Activated naive CD8-positive, alpha-beta T cell treated with anti-CD3 and anti-CD28 coated beads, Interleukin-2, amount 50 U/mL, for 16 hours (primary cell): ENCODE data around the gene VPS4A.

Source experiments
- DNase-seq: peaks from one replicate; pipeline ENCODE4 v3.0.0-alpha.2; 2020; ENCODE audit warnings: low read depth, low spot score

The VPS4A gene

DNA sequence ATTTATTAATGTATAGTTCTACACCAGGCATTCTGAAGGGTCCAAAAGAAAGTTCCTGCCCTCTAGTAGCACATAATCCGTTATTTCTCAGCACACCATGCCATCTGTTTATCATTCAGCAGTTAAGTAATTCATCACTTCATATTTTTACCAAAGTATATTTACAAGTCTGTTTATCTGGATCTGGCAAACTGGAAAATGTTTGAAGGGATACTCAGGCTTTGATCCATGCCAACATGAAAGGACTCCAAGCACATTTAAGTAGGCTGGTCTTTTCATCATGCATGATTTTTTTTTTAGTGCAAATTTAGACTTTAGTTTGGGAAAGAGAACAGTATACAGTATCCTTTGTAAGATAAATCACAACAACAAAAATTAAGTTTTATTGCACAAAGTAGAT lies 4.1 kb upstream of the VPS4A start:
- DNase-seq, result no peak

DNA sequence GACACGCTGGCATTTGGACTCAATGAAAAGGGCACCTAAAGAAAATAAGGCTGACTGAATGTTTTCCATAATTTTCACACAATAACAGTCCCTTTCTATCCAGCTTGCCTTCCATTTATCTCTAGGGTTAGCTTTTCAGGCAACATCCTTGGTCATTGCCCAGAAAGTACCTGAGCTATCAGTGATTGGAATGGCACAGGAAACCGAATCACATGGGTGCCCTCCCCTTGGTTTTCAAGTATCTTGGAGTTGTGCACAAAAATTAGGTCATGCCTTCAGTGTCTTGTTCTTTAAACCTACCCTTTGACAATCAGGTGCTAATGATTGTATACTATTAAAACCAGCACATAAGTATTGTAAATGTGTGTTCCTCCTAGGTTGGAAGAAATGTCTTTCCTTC lies 3.3 kb upstream of the VPS4A start:
- no peak for DNase-seq

DNA sequence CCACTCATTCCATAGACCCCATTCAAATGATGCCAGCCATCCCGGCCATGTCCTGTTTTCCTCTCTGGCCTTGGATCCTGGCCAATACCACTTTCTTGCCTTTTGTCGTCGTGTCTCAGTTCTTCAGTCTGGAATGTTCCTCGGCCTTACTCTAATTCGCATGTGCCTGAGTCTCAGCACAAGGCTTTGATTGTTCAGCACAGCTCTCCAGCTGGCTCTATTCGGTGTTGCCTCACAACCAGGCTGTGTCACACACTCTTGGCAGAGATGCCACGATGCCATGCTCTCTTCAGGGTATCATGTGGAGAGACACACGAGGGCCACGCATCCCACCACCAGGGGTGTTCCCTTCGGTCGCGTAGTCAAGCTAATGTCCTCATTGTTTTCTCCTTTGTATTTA lies 1.8 kb upstream of the VPS4A start:
- no peak for DNase-seq

DNA sequence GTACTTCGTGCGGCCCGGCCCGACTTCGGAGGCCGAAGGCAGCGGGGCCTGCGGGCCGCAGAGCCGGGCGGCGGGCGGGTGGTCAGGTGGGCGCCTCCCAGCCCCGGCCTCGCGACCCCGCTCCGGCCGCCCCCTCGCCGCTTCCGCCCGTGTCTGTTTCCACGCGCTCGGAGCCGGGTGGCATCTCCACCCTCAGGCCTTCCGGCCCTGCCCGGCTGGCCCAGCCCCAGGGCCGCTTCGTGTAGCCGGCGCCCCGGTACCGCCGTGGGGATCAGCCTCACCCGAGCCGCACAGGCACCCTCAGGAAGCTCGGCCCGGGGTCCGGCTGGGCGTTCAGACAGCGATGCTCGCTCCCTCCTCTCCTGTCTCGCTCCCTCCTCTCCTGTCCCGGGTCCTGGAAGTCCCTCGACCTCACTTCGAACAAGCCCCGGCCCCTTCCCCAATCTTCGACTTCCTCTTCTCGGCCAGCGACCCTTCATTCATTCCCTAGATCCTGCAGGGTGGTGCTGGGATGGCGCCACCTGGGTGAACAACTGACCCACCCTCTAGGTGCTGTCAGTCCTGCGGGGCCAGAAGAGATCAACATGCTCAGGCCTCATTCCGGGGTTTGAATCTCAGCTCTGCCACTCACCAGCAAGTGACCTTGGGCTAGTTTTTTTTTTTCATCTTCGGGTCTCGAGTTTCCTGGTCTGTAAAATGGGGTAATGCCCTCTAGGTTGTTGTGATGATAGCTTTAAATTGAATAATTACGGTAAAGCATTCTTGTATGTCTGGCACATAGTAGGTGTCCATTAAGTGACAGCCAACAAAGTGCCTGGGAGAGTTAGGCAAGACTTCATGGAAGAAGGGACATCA lies 610 bp downstream of the VPS4A start:
- DNase-seq, result peak; percentile 11

DNA sequence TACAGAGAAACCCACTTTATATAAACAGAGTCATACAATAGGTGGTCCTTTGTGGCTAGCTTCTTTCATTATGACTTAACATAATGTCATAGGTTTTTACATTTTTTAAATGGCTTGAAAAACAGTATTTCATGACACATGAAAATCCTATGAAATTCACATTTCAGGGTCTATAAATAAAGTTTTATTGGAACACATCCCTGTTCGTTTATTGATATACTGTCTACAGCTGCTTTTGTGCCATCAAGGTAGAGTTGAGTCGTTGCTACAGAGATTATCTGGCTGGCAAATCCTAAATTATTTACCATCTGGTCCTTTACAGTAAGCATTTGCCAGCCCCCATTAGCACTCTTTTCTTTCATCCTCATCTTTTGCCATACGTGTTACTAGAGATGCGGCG lies 2.3 kb downstream of the VPS4A start:
- no peak for DNase-seq

DNA sequence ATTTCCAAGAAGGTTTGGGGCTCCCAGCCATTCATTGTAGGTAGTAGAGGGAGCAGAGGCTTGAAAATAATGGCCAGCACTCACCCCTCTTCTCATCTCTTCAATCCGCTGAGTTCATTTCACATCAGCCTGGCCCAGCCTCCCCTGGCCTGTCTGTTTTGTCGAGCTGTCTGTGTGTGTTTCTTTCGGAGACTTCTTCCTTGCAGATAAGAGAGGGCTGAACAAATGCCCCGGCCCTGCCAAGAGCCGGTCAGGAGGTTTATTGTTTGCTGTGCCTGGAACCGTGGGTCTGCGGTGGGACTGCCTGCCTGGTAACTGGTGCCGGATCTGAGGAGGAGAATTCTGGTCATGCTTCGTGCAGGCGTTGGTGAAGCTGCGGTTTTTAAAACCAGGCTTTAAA lies 3.4 kb downstream of the VPS4A start:
- DNase-seq, result no peak

DNA sequence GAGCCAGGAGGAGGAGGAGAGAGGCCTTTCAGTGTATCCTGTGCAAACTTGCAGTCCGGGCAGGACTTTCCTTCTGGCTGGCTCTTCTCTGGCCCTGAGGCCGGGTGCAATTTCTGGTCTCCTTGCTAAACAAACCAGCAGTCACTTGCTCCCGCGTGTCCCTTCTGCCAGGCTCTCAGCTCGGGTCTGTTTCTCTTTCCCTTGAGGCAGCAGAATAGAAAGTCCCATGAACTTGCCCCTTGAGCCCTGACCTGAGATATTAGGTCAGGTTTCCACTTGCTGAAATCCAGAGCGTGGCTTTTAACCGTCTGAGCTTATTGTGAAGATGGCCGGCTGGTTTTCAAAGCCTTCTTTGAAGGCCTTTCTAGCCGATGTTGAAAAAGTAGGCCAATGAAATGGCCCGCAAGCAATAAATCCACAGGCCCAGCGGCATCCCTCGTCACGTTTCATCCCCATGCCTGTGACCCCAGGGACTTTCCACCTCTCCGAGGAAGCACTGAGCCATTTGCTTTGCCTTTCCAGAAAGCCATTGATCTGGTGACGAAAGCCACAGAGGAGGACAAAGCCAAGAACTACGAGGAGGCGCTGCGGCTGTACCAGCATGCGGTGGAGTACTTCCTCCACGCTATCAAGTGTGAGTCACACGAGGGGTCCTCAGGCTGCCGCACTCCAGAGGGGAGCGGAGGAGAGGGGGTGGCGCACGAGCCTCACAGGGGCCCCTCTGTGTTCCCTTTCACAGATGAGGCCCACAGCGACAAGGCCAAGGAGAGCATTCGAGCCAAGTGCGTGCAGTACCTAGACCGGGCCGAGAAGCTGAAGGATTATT lies 4.5 kb downstream of the VPS4A start:
- no peak for DNase-seq

DNA sequence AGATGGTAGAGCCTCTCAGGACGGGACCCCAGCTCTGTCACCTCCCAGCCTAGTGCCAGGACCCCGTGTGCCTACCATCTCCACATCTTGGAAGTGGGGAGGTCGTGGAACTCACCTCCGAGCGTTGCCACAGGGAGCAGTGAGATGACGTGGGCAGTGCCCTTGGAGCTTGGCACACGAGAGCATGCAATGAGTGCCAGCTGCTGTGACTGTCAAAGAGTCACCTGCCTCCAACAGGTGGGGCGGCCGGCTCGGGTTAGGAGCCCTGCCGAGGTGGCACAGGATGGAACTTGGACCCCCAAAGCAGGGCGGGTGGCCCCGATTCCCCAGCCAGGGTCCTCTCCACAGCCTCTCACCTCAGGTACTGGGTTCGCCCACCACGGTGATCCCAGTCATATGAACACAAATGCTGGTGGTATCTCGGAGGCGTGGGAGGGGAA lies 5.5 kb downstream of the VPS4A start:
- no peak for DNase-seq

DNA sequence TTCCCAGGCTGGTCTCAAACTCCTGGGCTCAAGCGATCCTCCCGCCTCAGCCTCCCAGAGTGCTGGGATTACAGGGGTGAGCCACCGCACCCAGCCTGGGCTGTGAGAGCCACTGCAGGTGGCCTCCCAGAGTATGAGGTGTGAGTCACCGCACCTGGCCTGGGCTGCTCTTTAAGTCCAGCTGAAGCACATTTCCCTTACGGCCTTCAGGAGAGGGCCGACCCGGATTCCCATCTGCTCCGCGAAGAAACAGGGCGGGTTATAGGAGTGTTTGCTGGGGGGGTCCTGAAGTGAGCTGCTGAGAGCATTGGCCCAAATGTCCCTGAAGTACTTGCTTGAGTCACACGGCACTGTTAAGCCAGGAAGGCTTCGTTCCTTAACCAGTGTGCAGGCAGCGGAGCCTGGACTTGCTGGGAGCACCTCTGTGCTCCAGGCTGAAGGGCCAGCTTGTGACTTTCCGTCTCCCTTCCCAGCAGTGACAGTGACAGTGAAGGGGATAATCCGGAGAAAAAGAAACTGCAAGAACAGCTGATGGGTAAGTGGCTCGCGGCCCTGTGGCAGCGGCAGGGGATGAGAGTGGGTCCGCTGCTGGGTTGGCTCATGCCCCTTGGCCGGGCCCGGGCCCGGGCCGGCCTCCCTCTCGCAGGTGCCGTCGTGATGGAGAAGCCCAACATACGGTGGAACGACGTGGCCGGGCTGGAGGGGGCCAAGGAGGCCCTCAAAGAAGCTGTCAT lies 7.2 kb downstream of the VPS4A start:
- DNase-seq, result no peak

DNA sequence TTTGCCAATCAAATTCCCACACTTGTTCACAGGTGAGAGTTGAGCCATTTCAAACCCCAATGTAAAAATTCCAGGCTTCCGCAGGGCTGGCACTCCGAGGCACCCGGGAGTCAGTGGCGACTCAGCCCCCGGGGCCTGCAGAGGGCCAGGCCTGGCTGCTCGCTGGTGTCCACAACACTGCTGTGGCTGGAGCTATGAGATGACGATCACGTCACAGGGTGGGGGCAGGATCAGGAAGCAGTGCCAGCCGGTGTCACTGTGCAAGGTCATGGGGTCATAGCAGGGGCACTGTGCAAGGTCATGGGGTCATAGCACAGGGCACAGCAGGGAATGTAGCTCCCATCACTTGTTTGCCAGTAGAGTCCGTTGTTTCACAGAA lies 7.8 kb downstream of the VPS4A start:
- no peak for DNase-seq

DNA sequence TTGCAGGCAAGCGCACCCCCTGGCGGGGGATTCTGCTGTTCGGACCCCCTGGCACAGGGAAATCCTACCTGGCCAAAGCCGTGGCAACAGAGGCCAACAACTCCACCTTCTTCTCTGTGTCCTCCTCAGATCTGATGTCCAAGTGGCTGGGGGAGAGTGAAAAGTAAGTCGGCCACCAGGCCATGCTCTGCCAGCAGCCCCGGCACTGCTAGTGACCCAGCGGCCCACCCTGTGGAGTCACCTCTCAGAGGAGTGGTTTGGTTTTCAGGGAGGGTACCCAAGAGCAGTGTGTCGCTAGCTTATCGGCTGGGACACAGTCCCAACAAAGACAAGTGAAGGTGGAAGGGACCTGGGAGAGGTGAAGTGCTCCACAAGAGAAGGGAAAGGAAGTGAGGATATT lies 8.2 kb downstream of the VPS4A start:
- DNase-seq, result no peak

DNA sequence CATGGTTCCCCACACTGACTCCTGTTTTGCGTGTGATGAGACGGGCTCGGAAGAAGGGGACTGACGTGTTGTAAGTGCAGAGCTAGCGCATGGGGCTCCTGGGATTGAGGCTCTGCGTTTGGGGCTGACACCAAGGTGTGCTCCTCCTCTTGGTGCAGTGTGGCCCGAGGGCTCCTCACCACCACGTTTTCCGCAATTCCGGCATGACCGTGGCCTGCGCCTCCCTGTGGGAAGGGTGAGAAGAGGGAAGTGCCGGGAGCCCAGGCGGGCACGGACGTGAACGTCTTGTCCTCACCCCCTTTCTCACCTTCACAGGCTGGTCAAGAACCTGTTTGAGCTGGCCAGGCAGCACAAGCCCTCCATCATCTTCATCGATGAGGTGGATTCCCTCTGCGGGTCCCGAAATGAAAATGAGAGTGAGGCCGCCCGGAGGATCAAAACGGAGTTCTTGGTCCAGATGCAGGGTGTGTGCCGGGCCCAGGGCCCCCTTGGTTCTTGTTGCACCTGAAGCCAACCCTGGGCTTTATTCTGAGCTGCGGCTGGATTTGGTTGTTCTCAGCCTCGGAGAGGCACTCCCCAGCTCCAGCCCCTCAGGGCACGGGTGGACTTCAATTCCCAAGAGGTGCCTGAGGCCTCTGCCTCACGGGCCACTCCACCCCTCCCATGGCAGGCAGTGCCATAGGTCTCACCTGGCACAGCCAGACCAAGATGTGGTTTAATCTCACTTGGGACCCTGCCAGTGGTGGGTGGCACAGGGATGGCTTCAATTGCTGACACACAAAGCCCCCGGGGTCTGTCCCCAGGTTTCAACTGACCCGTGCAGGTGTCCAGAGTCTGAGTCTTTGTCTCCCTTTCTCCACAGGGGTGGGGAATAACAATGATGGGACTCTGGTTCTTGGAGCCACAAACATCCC lies 8.9 kb downstream of the VPS4A start:
- no peak for DNase-seq

DNA sequence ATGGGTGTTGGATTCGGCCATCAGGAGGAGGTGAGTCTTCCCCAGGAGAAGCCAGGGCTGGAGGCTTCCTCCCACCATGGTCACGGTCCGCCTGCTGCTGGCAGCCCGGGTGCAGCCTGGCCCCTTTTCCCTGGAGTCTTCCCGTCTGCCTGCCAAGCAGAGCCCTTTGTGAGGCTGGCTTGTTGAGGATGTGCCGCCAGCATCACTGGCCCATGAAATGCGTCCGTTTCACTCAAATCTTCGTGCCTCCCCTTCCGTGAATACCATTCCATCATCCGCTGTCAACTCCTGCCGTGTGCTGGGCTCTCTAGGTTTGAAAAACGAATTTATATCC lies 9.6 kb downstream of the VPS4A start:
- DNase-seq, result no peak

DNA sequence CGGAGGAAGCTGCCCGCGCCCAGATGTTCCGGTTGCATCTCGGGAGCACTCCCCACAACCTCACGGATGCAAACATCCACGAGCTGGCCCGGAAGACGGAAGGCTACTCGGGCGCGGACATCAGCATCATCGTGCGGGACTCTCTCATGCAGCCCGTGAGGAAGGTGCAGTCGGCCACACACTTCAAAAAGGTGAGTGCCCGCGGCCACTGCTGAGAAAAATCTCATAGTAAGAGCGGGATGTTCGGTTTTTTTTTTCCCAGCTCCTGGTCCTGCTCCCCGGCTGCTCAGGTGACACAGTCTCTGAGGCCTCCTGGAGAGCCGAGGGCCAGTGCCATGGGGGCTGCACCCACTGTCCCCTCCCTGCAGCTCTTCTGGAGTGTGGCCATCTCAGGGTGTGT lies 9.9 kb downstream of the VPS4A start:
- DNase-seq, result no peak

DNA sequence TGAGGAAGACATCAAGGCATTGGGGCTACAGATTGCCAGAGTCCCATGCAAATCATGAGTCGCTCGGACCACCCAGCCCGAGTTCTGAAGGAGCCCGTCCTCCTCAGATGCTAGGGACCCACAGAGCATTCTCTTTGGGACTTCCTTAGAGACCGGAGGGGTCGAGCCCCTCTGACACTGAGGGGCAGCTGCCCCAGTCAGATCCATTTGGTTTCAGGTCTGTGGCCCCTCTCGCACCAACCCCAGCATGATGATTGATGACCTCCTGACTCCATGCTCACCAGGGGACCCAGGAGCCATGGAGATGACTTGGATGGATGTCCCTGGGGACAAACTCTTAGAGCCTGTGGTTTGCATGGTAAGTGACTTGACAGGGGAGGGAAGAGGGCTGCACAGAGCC lies 11.2 kb downstream of the VPS4A start:
- DNase-seq, result no peak

DNA sequence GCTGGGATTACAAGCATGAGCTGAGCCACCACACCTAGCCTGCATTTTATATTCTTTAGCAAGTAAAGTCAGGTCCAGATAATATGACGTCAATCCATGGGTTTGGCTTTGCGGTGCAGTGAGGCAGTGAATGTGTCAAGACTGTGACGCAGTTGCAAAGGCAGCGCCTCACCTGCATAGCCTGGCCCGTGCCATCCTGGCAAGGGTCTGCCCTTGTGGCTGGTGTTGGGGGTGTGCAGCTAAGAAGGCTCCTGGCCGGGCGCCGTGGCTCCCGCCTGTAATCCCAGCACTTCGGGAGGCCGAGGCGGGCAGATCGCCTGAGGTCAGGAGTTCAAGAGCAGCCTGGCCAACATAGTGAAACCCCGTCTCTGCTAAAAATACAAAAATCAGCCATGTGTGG lies 12.3 kb downstream of the VPS4A start:
- DNase-seq, result no peak

DNA sequence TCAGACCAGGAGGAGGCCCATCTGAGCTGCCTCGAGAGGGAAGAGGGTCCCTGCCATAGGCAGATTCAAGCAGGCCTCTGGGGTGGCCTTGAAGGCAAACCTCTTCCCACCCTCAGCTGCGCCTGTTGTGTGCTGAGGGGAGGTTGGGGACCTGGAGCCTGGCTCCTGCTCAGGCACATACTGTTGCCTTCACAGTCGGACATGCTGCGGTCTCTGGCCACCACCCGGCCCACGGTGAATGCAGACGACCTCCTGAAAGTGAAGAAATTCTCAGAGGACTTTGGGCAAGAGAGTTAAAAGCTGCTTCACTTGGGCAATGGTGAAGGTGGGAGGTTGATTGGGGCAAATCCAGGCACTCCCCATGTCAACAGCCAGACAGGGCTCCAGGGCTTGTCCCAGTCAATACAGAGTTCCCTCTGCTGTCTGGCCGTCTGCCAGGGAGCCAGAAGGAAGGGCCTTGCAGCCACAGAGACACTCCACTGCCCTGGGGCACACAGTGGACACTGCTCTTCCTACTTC lies 12.9 kb downstream of the VPS4A start:
- no peak for DNase-seq

DNA sequence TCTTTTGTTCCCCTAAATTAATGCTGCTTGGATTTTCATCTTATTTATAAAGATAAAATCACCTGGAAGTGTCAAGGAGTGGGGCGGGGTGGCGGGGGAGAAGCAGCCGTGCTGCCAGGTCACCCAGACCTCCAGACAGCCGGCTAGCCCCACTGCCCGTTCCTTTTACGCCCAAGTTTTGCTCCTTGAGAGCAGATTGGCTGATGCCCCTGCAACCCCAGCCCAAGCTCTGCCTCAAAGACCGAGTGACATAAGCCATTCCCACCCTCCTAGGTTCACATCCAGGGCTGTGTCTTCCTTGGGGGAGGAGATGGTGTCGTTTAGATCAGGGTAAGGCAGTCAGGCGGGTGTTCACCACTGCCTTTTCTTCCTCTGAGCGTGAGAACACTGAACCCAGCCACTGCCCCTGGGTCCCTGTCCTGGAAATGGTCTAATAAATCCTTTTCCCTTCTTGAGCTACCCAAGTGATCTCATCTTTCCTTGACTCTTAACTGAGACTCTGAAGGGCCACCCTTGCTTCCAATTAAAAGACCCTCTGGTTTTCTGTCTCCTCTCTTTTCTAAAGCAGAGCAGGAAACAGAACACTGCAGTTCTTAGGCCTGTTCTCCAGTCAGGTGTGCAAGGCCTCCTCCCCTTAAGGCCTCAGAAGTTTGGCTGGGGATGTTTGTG lies 13.6 kb downstream of the VPS4A start:
- DNase-seq, result no peak

DNA sequence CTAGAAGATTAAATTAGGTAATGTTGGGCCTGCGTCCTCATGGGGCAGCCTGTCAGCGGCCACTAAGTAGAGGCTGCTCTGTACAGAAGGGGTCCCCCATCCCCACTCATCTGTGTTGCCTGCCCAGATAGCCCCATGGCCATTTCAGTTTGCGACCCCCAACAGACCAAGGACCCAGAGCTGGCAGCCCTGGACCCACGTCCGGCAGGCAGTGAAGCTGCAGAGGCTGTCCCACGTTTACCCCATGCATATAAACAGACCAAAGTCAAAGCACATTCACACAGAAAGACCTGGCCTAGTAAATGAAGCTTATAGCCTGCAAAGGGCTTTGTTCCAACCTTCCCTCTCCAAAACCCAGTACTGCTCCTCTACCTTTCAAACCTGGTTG lies 14.6 kb downstream of the VPS4A start:
- DNase-seq, result no peak

DNA sequence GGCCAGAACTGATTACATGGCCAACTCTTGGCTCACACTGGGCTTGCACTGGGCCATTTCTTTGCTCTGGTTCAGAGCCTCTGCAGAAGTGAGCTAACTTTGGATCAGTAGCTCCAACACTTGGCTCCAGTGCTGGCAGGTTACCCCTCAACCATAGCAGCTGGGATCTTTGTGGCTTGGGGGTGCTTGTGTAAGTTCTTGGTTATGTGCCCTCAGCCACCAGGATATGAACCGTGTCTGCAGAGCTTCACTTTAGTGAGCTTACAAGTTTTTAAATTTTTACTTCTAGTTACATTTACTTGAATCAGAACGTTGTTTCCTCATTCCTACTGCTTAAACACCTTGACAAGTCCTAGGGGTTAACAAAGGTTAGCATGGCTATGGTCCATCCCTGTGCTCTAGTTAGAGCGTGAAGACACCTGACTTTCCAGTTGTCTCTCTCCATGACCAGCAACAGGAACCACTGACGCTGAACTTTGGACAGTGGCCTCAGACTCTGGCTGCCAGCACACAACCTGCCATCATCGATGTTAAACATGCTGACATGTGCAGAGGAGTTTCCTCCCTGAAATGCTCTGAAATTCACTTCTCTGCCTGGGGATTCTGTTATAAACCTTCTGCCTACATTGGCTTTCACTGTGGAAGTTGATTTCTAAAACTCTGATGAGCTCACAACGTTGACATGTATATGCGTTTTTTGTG lies 15.2 kb downstream of the VPS4A start:
- no peak for DNase-seq
